GM19099 (cell line): ENCODE results near the gene ZNF487.
A peak's percentile ranks its signal among the peaks of the same experiment; 100 is the strongest.

Experiments
- POLR2A ChIP-seq: IDR thresholded peaks from 3 replicates; pipeline ENCODE4 v1.6.1; 2011; ENCODE audit warnings: low read depth; ENCODE audit not compliant: insufficient read length; ENCODE audit errors: extremely low read depth

Gene ZNF487

DNA sequence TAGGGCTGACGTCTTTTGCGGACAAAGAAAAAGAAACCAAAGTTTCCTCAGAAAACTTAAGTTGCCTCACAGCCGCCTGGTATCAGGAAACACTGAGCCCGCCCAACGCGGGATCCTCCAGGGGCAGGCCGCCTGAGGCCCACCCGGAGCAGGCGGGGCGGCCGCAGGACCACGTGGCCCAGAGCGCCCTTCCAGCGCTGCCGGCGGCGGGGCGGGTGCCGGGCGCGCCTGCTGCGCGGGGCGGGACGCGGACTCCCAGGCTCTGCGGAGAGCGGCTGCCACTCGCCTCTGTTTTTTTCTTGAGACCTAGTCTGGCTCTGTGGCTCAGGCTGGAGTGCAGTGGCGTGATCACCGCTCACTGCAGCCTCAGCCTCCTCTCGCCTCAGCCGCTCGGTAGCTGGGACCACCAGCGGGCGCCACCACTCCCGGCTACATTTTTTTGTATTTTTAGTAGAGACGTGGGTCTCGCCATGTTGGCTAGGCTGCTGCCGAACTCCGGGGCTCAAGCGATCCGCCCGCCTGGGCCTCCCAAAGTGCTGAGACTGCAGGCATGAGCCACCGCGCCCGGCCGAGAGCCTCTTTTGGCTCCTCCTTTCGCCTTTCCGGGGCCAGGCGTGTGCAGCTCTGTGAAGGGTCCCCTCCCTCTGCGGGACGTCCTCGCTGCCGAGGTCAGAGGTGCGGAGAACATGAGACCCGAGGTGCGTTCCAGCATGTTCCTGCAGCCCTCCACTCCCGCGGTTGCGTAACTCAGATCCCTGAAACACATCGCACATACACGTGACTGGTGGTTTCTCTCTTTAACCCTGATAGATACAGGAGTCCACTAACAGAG is 16.3 kb upstream of the ZNF487 start:
- TF ChIP-seq POLR2A: peak; percentile 86

GRCh38 chr10:43421201-43421507 is 15.8 kb upstream of the ZNF487 start:
- no peak for TF ChIP-seq POLR2A

GRCh38 chr10:43421519-43421918 is 15.4 kb upstream of the ZNF487 start:
- no peak for TF ChIP-seq POLR2A

DNA sequence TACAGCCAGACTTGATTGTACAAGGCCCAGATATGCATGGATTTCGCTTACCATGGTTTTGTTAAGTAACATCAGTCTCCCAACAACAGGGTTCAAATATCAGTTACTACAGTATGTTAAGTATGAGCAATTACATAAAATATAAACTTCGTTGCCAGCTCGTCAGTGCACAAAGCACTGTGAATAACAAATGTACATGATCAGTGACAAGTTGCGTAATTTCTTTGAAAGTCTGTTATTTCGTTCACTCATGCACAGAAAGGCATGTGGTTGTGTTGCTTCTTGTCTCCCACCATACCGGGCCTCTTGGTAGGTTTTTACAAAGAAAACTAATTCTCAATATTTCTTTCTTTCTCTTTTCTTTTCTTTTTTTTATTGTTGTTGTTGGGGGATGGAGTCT is 12.5 kb upstream of the ZNF487 start:
- TF ChIP-seq POLR2A: no peak

DNA sequence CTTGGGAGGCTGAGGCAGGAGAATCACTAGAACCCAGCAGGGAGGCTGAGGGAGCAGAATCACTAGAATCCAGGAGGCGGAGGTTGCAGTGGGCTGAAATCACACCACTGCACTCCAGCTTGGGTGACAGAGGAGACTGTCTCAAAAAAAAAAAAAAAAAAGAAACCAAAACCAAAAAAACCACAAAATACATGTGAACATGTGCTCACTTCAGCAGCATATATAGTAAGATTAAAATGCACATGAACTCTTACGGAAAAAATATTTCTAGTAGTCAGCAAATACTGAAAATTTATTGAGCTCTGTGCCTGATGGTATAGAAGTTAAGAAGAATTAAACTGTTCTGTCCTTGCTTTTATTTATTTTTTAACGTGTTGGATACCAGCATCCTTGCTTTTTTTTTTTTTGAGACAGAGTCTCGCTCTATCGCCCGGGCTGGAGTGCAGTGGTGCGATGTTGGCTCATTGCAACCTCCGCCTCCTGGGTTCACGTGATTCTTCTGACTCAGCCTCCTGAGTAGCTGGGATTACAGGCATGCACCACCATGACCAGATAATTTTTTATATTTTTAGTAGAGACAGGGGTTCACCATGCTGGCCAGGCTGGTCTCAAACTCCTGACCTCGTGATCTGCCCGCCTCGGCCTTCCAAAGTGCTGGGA is 9.6 kb upstream of the ZNF487 start:
- TF ChIP-seq POLR2A: no peak

DNA sequence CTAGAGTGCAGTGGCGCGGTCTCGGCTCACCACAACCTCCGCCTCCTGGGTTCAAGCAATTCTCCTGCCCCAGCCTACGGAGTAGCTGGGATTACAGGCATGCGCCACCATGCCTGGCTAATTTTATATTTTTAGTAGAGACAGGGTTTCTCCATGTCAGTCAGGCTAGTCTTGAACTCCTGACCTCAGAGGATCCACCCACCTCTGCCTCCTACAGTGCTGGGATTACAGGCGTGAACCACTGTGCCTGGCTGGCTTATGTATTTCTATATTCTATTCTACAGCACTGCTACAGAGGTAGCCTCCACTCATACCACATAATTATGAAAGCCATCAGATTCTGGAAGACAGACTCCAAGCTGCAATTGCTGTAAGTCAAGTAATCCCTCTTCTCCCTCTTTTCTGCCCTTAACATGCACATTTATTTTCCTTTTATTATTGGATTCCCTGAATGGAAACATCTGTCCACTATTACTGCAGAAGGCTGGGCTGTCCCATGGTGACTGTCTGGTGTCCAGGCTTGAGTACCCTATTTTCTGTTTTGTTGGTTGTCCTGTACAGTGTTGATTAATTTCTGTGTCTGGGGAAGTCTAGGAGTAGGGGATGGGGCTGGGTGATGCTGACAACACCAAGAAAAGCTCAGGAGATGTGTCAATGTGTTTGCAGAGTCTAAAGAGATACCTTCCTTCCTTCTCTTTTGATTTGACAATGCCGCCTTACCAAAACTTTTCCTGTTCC is 5.8 kb upstream of the ZNF487 start:
- no peak for TF ChIP-seq POLR2A

DNA sequence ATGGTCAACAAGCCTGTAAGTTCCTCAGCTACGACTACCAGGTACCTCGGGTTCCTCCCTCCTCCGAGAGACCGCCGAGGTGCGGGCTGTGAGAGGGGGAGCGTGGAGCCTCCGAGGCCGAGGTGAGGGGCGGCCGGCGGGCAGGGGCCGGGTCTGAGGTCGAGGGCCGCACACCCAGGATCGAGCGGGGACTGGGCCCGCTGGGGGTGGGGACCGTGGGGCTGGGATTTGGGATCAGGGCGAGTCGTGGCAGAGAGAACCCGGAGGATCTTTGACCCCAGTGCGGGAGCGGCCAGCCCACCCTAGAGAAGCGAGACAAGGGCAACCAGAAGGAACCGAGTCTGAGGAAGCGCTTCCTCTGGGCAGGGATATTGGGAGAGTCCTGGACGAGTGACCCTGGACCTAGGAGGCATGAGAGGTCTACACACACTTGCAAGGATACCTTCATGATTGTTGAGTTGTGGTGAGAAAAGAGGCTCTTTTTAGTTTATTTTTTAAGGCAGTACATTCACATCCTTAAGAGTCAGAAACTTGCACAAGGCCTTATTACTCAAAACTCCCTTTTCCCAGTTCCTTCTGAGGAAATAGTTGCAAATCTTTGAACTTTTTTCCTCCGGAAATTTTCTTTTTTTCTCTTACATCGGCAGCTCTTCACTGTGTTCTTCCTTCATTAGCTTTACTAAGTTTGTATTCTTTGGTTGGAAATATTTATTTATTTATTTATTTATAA is 395 bp downstream of the ZNF487 start:
- no peak for TF ChIP-seq POLR2A

DNA sequence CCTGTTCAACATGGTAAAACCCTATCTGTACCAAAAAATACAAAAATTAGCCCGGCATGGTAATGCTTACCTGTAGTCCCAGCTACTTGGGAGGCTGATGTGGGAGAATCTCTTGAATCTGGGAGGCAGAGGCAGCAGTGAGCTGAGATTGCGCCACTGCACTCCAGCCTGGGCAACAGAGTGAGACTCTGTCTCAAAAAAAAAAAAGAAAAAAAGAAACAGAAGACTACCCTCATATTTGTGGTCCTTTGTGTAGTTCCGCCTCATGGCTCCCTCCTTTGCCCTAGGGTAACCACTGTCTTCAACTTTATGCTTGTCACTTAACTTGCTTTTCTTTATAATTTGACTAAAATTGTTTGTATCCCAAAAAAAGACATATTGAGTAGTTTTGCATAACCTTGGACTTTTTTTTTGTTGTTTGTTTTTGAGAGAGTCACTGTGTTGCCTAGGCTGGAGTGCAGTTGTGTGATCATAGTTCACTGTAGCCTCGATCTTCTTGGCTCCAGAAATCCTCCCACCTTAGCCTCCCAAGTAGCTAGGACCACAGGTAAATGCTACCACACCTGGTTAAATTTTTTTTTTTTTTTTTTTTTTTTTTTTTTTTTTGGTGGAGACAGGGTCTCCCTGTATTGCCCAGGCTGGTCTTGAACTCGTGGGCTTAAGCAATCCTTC is 3.7 kb downstream of the ZNF487 start:
- TF ChIP-seq POLR2A: no peak

GRCh38 chr10:43444323-43444722 is 7.4 kb downstream of the ZNF487 start:
- no peak for TF ChIP-seq POLR2A

GRCh38 chr10:43444897-43445466 is 8.1 kb downstream of the ZNF487 start:
- no peak for TF ChIP-seq POLR2A

- no peak for TF ChIP-seq POLR2A
Measured at GRCh38 chr10:43448742-43449141, 11.8 kb downstream of the ZNF487 start.

DNA sequence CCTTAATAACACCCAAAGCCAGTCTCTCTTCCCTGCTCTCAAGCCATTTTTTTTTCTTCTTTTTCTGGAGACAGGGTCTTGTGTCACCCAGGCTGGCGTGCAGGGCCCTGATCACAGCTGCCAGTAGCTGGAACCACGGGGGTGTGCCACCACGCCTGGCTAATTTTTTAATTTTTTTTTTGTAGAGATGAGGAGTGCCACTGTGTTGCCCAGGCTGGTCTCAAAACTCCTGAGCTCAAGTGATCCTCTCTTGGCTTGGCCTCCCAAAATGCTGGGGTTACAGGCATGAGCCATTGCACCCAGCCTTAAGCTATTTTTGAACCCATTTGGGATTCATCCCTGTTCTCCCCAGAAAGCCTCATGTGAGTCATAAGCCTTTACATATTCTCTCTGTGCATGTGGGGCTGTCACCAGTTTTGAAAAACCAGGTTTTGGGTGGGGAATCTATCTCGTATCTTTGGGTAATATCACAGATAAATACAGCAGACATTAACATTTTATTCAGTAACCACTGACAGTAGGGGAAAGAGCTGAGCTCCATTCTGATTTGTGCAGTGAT is 15.5 kb downstream of the ZNF487 start:
- no peak for TF ChIP-seq POLR2A

DNA sequence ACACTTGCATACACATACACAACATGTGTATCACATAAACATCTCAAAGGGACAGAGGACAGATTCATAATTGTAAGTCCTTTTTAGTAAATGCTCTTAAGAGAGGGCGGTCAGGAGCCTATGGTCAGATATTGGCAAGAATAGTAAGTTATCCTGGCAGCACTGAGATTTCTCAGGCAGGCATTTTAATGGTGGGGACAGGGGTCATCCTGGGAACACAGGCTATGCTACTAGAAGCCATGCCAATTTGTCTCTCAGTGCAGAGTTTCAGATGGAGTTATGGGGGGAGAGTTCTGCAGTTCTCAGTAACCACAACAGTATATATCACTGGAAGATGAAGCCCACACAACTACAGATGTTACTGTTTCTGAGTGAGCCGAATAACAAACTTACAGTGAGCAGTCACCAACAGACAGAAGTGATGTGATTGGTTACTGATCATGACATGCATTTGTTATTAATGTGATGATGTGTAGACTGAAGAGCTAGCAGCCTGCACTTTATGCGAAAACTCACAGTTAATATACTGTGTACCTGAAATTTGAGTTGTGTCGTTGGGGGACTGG is 16.4 kb downstream of the ZNF487 start:
- TF ChIP-seq POLR2A: no peak

DNA sequence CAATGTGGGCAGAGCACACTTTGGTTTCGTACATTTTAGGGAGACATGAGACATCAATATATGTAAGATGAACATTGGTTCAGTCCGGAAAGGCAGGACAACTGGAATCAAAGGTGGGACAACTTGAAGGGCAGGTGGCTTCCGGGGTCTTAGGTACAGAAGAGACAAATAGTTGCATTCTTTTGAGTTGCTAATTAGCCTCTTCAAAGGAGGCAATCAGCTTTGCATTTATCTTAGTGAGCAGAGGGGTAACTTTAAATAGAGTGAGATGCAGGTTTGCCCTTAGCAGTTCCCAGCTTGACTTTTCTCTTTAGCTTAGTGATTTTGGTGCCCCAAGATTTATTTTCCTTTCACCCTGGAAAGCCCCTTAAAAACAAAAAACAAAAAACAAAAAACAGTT is 21.3 kb downstream of the ZNF487 start:
- TF ChIP-seq POLR2A: no peak
